Activated CD8-positive, alpha-beta memory T cell treated with anti-CD3 and anti-CD28 coated beads, Interleukin-2, amount 50 U/mL, for 24 hours (primary cell): Measurements from ENCODE around the gene DDX42.
A peak's percentile ranks its signal among the peaks of the same experiment; 100 is the strongest.

Experiments used
- DNase-seq: peaks from one replicate; pipeline ENCODE4 v3.0.0-alpha.2; 2020; ENCODE audit errors: extremely low read depth

The DDX42 gene

GRCh38 chr17:63774141-63774968, at the start of gene DDX42:
TSS of gene DDX42 (plus strand) at chr17:63774170. CDS start at chr17:63787050, 12,880 bp downstream.
- peak; percentile 77 for DNase-seq

GRCh38 chr17:63735691-63736090, 38.3 kb upstream of the DDX42 start:
- DNase-seq: no peak

GRCh38 chr17:63740464-63741142, 33.4 kb upstream of the DDX42 start:
- no peak for DNase-seq

GRCh38 chr17:63741143-63741407, 32.9 kb upstream of the DDX42 start:
- DNase-seq: no peak

- peak; percentile 96 for DNase-seq
These were observed 32.4 kb upstream of the DDX42 start, which contains the start of gene STRADA for GRCh38 chr17:63741408-63742173. TSS of gene STRADA (minus strand) at chr17:63741799. CDS start at chr17:63728369, 13,430 bp downstream.

- DNase-seq: no peak
These were observed 22.2 kb upstream of the DDX42 start for GRCh38 chr17:63751806-63752205.

GRCh38 chr17:63752707-63753106, 21.3 kb upstream of the DDX42 start:
- DNase-seq: no peak

GRCh38 chr17:63753215-63753614, 20.8 kb upstream of the DDX42 start:
- DNase-seq: no peak

GRCh38 chr17:63754046-63754445, 19.9 kb upstream of the DDX42 start:
- no peak for DNase-seq

- DNase-seq: no peak
These were observed 15.5 kb upstream of the DDX42 start for GRCh38 chr17:63758428-63758827.

GRCh38 chr17:63760771-63761539, 13.0 kb upstream of the DDX42 start:
- no peak for DNase-seq

GRCh38 chr17:63762161-63763078, 11.6 kb upstream of the DDX42 start:
- no peak for DNase-seq

- no peak for DNase-seq
These were observed 9.3 kb upstream of the DDX42 start for GRCh38 chr17:63764716-63765115.

GRCh38 chr17:63766754-63767153, 7.2 kb upstream of the DDX42 start:
- no peak for DNase-seq

- DNase-seq: no peak
These were observed 5.5 kb upstream of the DDX42 start for GRCh38 chr17:63768433-63768832.

- DNase-seq: no peak
These were observed 1.1 kb upstream of the DDX42 start for GRCh38 chr17:63772801-63773271.

- peak; percentile 94 for DNase-seq
These were observed 464 bp upstream of the DDX42 start, which contains the start of gene CCDC47 for GRCh38 chr17:63773272-63774140. TSS of gene CCDC47 (minus strand) at chr17:63773597. CDS start at chr17:63766175, 7,422 bp downstream.

GRCh38 chr17:63774969-63775265, 947 bp downstream of the DDX42 start:
- DNase-seq: no peak

- no peak for DNase-seq
These were observed 1.4 kb downstream of the DDX42 start for GRCh38 chr17:63775420-63775819.

- DNase-seq: no peak
These were observed 6.5 kb downstream of the DDX42 start for GRCh38 chr17:63780507-63780906.
